ENCODE results near the gene BMP6. TPM values are rescaled to one million over a fixed set of nuclear protein-coding genes. Genes with fewer than 3 reads are reported as not detected.
A peak's percentile ranks its signal among the peaks of the same experiment; 100 is the strongest.

BMP6 gene
- total and polyA plus RNA-seq, 2 donors from 2014 or later, result 5.0 to 10.0 TPM

DNA sequence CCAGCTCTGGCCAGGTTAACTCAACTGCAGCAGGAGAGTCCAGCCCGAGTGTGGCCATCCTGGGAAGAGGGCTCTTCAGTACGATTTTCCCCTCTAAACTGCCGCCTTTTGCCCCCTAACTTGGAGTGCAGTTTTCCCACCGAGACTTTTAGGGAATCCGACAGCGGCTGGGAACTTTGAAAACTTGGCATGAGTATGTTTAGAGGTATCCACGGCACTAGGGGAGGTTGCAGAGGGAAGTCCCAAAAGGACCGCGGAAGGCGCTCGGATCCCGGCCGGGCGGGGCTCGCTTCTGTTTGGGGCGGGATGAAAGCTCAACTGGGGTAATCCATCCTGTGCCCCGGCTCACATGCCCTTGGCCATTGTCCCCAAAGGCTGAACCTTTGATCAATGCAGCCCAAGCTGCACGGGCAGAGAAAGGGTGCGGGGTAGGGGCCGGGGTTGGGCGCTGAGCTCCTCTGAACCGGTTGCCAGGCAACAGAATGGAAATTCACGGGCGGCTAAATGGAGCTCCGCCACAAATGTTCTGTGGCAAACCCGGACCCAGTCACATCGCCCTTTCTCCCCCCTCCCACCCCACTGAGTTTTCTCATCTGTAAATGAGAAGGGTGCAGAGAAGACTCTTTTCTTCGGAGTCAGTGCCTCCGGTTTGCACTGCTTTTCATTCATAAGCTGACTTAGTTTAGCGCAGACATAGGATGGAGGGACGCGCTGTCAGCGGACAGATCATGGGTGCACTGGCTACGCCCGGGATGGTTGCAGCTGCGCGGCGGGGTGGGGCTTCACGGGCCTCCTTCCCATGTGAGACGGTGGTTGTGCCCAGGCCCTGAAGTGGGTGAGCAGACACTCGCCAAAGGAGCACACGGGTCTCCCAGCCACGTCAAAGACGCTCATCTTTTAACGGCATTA, 2.3 kb downstream of the BMP6 start:
- no peaks in the 10 kb centered on the region for H3K9me3 ChIP-seq (ENCODE audit: control insufficient read depth in 2 of 3, insufficient read depth in 1 of 3, low read length in 3 of 3)
- peak; percentile 26 to 73 (median 56) for DNase-seq
- TF ChIP-seq CTCF (IDR thresholded peaks at IDR 0.05; ENCODE audit: borderline replicate concordance, extremely low read depth, insufficient read depth), result no peak
- H3K36me3 ChIP-seq (ENCODE audit: control insufficient read depth in 2 of 3, insufficient read depth in 3 of 3, low read length in 3 of 3), result no peaks in the 10 kb centered on the region
- intact Hi-C loops (cut with DNase I), result no loop called here
- H3K27ac ChIP-seq (ENCODE audit: low read depth in 2 of 2, low read length in 2 of 2), result no peak overlapping the region
- H3K9ac ChIP-seq (ENCODE audit: low read length in 3 of 3), result peak overlapping the region in 1 of 3 donors; percentile 26
- H3K4me1 ChIP-seq (ENCODE audit: control insufficient read depth in 2 of 3, insufficient read depth in 2 of 3, low read depth in 1 of 3, low read length in 3 of 3), result peaks cover 0 to 6% (median 4%) of the 10 kb centered on the region in 3 donors
- H3K4me3 ChIP-seq (ENCODE audit: low read length in 3 of 3), result peak overlapping the region; percentile 18 to 54 (median 45)
- H3K27me3 ChIP-seq (ENCODE audit: control insufficient read depth, insufficient read depth, low read length), result peaks cover 19% of the 10 kb centered on the region
- FAIRE-seq, result no peak

DNA sequence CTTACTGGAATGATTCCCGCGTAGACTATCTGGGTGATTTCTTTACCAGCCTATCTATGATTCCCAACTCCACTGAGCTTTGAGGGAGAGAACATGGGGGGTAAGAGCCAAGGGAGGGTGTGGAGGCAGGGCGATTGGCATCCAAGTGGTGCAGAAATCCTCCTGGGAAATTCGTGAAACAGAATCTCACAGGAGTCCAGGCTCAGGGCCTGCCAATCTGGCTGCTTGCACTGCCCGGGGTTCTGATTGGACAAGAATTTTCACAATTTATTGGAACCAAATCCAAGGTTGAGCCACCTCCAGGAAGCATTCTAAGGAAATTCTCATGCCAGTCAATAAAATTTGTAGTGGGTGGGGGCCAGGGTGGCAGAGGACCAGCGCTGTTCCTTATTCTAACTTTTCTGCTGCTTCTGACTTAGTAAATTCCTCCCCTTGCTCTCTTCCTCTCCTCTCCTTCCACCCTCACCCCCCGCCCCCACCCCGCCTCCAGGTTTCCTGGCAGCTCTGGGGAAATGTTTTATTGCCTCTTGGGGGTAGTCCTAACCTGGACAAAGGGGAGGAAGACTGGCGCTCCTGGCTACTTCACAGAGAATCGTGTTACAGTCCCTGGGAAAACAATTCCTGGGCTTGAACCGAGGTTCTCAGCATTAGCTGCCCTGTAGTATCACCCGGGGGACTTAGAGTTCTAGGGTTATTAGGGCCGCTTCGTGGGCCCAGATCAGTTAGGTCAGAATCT, 3.1 kb downstream of the BMP6 start:
- peaks cover 16% of the 10 kb centered on the region for H3K27me3 ChIP-seq (ENCODE audit: control insufficient read depth, insufficient read depth, low read length)
- intact Hi-C loops (cut with DNase I), result no loop called here
- no peak overlapping the region for H3K9ac ChIP-seq (ENCODE audit: low read length in 3 of 3)
- peaks cover 0 to 6% (median 0%) of the 10 kb centered on the region in 3 donors for H3K4me1 ChIP-seq (ENCODE audit: control insufficient read depth in 2 of 3, insufficient read depth in 2 of 3, low read depth in 1 of 3, low read length in 3 of 3)
- H3K4me3 ChIP-seq (ENCODE audit: low read length in 3 of 3), result peak overlapping the region in 2 of 3 donors; percentile 18 to 54
- H3K9me3 ChIP-seq (ENCODE audit: control insufficient read depth in 2 of 3, insufficient read depth in 1 of 3, low read length in 3 of 3), result no peaks in the 10 kb centered on the region
- DNase-seq, result peak in 4 of 5 donors; percentile 80 to 85 (median 84)
- H3K27ac ChIP-seq (ENCODE audit: low read depth in 2 of 2, low read length in 2 of 2), result no peak overlapping the region
- FAIRE-seq, result no peak
- TF ChIP-seq CTCF (IDR thresholded peaks at IDR 0.05; ENCODE audit: borderline replicate concordance, extremely low read depth, insufficient read depth), result no peak
- no peaks in the 10 kb centered on the region for H3K36me3 ChIP-seq (ENCODE audit: control insufficient read depth in 2 of 3, insufficient read depth in 3 of 3, low read length in 3 of 3)

- H3K27ac ChIP-seq (ENCODE audit: low read depth in 2 of 2, low read length in 2 of 2), result no peak overlapping the region
- TF ChIP-seq CTCF (IDR thresholded peaks at IDR 0.05; ENCODE audit: borderline replicate concordance, extremely low read depth, insufficient read depth), result no peak
- H3K4me3 ChIP-seq (ENCODE audit: low read length in 3 of 3), result no peak overlapping the region
- no peaks in the 10 kb centered on the region for H3K9me3 ChIP-seq (ENCODE audit: control insufficient read depth in 2 of 3, insufficient read depth in 1 of 3, low read length in 3 of 3)
- FAIRE-seq, result no peak
- no peaks in the 10 kb centered on the region for H3K36me3 ChIP-seq (ENCODE audit: control insufficient read depth in 2 of 3, insufficient read depth in 3 of 3, low read length in 3 of 3)
- H3K9ac ChIP-seq (ENCODE audit: low read length in 3 of 3), result no peak overlapping the region
- intact Hi-C loops (cut with DNase I), result no loop called here
- H3K27me3 ChIP-seq (ENCODE audit: control insufficient read depth, insufficient read depth, low read length), result peaks cover 13% of the 10 kb centered on the region
- H3K4me1 ChIP-seq (ENCODE audit: control insufficient read depth in 2 of 3, insufficient read depth in 2 of 3, low read depth in 1 of 3, low read length in 3 of 3), result peaks cover 0 to 6% (median 0%) of the 10 kb centered on the region in 3 donors
- DNase-seq, result no peak
Observed at GRCh38 chr6:7730001-7730783, 4.3 kb downstream of the BMP6 start.
